H4 (cell line): Measurements from ENCODE around the gene THSD1. TPM values are rescaled to one million over a fixed set of nuclear protein-coding genes. Genes with fewer than 3 reads are reported as not detected.
A peak's percentile ranks its signal among the peaks of the same experiment; 100 is the strongest.
"Not testable (repeated sequence)": the region's sequence is repeated elsewhere in the genome, so short reads cannot be mapped to it uniquely, and the experiment has no call there.

Experiments used
- DNase-seq: peaks from one replicate; pipeline ENCODE4 v3.0.0-alpha.2; 2015; ENCODE audit warnings: low spot score
- total RNA-seq: library from RNA; depleted of rRNA; stranded (reverse); fragments of >200 nt; shearing (Covaris generic); gene quantifications from 2 replicates; pipeline ENCODE4 v1.2.3, GENCODE V29; 2014; rRNA removed

Gene THSD1
- total RNA-seq, 1 experiment from 2014 or later, result 1.6 TPM

DNA sequence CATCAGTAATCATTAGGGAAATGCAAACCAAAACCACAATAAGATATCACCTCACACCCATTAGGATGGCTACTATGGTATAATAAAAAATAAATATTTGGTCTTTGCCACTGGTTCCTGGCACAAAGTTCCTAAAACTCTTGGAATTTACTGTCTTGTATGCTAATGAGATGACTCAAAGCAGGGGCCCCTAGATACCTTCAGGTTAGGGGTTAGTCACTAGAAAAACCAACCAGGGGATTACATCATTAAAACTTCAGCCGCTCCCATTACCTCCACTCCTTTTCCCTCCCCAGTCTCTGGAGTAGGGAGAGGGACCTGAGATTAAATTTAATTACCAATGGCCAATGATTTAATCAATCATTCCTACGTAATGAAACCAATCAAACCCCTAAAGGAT, 49.6 kb downstream of the THSD1 start:
- DNase-seq, result peak; percentile 16

GRCh38 chr13:52353193-52353592, 52.8 kb downstream of the THSD1 start:
- no peak for DNase-seq

DNA sequence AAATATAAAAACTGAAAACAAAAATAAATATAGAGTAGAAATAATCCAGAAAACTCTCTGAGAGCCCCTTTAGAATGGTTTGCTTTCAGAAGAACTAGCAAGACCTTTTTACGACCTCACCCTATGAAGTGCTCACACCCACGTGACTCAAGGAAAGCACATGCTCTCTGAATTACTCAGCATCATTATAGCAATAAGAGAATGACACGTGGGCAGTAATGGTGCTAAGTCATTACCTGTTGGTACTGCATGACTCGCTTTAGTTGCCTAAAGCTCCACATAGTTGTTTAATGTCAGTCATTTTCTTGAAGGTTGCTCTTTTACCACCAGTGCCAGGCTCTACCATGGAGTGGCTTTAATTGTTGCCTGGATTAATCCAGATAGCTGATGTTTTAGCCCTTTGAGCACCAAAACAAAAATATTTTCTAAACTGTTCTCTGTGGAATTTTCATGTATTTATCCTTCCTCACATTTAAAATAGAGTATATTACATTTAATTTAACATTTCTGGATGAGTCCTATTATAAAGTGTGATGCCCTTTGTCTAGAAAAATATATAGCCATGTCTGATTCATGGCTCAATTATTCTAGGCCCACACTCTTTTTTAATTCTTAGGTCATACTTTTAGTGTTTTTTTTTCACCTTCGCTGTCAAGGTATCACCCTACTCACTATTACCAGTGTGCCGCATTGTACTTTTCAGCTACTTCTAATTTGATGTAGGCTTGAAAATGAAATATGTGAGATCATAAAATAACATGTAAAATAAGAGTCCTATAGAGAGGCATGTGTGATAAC, 56.8 kb downstream of the THSD1 start:
- peak; percentile 58 for DNase-seq

- DNase-seq, result peak; percentile 23
Measured at GRCh38 chr13:52348071-52348470, 57.9 kb downstream of the THSD1 start.

GRCh38 chr13:52345631-52346251, 60.2 kb downstream of the THSD1 start:
- DNase-seq, result no peak

DNA sequence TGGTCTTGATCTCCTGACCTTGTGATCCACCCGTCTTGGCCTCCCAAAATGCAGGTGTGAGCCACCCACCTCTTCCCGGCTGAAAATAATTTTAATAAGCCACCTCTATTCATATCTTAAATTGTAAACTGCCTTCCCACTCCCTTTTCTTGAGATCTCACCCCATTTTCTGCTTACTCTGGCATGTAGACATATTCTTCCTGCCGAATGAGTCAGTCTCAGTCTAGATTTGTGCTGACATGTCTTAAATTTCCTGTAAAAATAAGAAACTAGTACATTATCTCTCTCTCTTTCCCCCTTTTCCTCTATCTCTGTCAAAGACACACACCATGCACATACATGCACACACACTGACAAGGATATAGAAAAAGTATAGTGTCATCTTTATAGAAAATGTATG, 60.9 kb downstream of the THSD1 start:
- no peak for DNase-seq

DNA sequence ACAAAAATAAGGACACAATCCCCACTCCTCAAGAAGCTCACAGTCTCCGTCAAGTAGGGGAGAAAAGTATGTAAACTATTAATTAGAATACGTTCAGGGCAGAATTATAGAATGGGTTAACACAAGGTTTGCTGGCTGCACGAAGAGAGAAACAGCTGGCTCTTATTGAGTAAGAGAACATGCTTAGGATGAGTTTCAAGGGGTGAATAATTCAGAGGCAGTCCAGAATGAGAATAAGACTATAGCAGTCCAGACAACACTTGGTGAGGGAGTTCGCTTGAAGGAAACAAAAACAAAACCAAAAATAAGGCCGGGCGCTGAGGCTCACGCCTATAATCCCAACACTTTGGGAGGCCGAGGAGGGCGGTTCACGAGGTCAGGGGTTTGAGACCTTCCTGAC, 61.9 kb downstream of the THSD1 start:
- no peak for DNase-seq

- DNase-seq, result not testable (repeated sequence)
Measured at GRCh38 chr13:52342203-52342602, 63.8 kb downstream of the THSD1 start.

- not testable (repeated sequence) for DNase-seq
Measured at GRCh38 chr13:52337828-52338455, 68.0 kb downstream of the THSD1 start.

DNA sequence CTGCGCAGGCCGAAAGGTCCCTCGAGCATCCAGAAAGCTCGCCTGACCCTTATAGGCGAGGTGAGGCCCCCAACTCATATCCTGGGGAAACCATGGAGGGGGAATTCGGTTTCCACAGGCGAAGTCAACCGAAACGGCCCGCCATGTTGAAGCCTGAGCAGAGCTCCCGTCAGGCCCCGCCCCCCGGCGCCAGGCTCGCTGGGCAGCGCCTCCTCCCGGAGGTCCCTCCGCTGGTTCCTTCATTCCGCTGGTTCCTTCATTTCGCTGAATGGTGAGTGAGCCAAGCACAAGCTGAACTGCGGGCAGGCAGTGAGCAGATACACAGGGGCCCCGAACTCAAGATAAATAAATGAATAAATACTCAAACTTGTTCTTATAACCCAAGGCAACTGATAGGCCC, 71.9 kb downstream of the THSD1 start:
- DNase-seq, result not testable (repeated sequence)

- not testable (repeated sequence) for DNase-seq
Measured at GRCh38 chr13:52331844-52332243, 74.1 kb downstream of the THSD1 start.

Other genes with a start within 250 kb of the THSD1 start
- 2.1 and 4.2 TPM in 2 replicates for gene NEK3, start 246.6 kb downstream of the THSD1 start, total RNA-seq
- gene VPS36, start 44.5 kb upstream of the THSD1 start, total RNA-seq, result 17.9 and 26.7 TPM in 2 replicates
- 27.1 and 32.0 TPM in 2 replicates for gene CKAP2, start 49.3 kb upstream of the THSD1 start, total RNA-seq
- 0.64 and 2.3 TPM in 2 replicates for gene HNRNPA1L2, start 236.3 kb upstream of the THSD1 start, total RNA-seq
- gene SUGT1, start 246.7 kb upstream of the THSD1 start, total RNA-seq, result 23.7 and 24.0 TPM in 2 replicates